Skin of body (tissue), 2 donors: ENCODE results near the gene GLDC. TPM values are rescaled to one million over a fixed set of nuclear protein-coding genes. Genes with fewer than 3 reads are reported as not detected.
"Not testable (repeated sequence)": the region's sequence is repeated elsewhere in the genome, so short reads cannot be mapped to it uniquely, and the experiment has no call there.

Source experiments
- DNase-seq: peaks from one replicate; lab custom pipeline; 2025; lab: John Stamatoyannopoulos, UW
- total RNA-seq: library from RNA; depleted of rRNA; stranded (reverse); fragments of >200 nt; gene quantifications from one replicate; pipeline ENCODE4 v1.2.3, GENCODE V29; 2014

The GLDC gene
- total RNA-seq, 1 donor from 2014 or later = 1.3 TPM

DNA sequence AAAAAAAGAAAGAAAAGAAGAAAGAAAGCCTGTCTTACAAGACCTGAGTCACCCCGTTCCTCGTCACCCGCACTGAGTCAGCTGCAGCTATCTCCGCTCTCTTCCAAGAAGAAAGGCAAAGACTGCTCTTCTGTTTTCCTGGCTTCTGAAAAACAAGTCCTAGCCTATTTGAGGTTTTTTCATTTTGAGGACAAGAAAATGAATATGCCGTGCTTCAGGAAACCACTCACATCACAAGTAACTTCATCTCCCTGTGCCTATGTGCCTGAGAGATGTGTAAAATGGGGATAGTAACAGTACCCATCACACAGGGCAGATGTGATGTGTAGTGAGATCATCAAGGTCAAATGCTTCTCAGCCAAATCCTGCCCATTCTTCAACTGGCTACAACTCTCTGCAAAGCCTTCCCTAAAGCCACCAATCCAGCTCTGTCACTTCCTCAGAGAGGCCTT, 78.4 kb downstream of the GLDC start:
- no peak for DNase-seq

- no peak for DNase-seq
Measured at GRCh38 chr9:6566409-6567139, 79.0 kb downstream of the GLDC start.

- DNase-seq = no peak
Measured at GRCh38 chr9:6565312-6565711, 80.2 kb downstream of the GLDC start.

DNA sequence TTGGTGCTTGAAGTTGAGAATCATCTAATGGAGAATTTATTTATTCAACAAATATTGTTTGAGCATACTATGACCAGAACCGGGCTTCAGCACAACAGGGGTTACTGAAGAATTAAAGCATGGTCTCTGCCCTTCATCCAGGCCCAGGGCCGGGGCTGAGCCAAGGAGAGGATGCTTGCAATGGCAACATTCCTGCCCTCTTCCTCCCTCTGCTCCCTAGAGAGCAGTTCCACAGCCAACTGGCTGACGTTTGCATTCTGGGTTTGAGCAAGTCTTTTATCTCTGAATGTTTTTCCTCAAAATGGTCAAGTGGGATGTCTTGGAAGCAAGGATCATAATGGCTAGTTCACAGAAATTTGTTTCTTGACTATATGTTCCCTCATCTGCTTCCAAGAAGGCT, 80.7 kb downstream of the GLDC start:
- DNase-seq = no peak

DNA sequence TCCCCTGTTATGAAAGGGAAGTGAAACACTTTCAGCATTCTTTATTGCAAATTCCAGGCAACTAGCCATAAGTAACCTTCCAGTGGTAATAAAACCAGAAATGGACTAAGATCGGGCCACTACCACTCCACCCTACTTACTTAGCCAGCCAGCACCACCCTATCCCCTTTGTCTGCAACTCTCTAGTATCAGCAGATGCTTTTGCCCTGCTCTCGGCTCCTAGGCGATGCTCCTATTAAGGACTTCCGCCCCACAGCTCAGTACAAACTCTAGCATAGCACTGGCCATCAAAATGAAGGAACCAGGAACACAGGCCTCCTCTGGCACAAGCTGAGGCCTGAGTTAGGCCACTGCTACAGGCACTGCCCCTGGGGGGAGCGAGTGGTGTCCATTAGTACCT, 81.2 kb downstream of the GLDC start:
- no peak for DNase-seq

GRCh38 chr9:6562871-6563430, 82.6 kb downstream of the GLDC start:
- no peak for DNase-seq

- no peak for DNase-seq
Measured at GRCh38 chr9:6562201-6562600, 83.3 kb downstream of the GLDC start.

DNA sequence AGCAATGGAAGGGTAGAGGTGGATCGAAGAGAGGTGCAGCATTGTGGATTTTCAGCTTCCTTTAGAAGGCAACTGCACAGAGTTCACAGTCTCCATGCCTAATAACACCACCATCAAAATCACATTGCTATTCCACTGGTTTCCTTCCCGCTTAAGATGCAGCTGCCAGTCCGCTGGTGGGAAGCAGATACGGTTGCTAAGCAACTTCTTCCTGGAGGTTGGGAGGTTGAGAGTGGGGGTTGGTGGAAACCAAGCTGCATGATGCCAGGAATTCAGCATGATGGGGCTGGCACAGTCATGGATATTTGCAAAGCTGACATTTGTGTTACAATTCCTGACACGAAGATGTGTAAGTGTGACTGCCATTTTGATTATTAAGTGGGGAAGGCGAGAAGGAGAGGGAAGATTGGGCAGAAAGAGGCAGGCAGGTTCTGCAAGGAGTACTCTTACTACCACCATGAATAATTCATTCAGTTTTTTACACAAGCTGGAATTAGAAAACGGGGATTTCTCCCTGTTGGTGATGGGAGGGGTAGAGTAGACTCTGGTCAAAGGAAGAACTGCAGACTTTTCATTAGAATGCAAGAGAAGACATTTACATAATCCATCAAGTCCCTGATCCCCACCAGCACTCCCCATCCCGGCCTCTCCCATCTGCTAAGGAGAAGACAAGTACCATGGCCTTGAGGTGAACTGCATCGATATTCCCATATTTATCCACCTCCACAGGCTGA, 87.5 kb downstream of the GLDC start:
- DNase-seq = no peak

GRCh38 chr9:6553866-6554265, 91.7 kb downstream of the GLDC start:
- no peak for DNase-seq

GRCh38 chr9:6552498-6553121, 92.9 kb downstream of the GLDC start:
- no peak for DNase-seq

GRCh38 chr9:6552033-6552432, 93.5 kb downstream of the GLDC start:
- DNase-seq = no peak

DNA sequence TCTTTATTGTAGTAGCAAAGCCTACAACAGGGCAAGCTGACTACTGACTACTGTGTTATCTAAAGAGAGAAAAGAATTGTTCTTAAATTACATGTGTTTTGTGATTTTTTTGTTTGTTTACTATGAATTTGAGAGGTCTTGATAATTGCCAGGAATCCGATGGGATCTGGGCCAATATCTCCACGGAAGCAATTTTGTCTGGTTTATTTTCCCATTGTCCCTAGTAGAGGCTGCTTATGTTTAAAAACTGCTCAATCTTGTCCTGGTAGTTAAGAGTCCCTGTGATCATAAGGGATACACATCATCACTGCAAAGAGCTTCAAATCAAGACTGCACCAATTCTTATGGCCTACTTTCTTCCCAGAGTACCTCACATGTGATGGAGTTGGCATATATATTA, 94.4 kb downstream of the GLDC start:
- no peak for DNase-seq

DNA sequence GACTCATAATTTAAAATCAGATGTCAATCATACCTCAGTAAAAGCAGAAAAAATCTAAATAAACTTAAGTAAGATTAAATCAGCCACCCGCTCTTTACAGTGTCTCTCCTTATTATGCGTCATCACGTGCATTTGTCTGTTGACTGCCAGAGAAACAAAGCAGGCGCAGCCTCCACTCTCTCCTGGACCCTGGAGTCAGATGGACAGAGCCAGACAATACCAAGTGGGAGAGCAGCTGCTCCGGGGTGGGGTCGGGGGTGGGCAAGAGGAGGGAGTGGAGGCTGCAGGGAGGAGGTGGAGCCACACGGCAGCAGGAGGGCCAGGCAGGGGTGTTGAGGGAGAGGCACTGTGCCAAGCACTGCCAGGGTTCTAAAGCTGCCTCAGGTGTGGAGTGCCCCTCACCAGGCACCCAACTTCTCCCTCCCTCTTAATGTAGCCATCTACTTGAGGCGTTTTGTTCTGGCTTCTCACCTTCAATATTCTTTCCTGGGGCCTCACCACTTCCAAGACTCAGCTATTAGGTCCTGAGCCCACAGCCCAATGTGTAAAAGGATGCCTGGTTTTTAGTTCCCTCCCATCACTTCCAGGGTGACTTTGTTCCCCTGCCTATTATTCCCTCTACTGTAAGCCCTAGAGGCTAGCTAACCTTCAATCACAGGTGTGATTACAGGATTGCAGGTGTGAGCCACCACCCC, 96.3 kb downstream of the GLDC start:
- DNase-seq = no peak

- DNase-seq = no peak
Measured at GRCh38 chr9:6545017-6545691, 100.4 kb downstream of the GLDC start.

DNA sequence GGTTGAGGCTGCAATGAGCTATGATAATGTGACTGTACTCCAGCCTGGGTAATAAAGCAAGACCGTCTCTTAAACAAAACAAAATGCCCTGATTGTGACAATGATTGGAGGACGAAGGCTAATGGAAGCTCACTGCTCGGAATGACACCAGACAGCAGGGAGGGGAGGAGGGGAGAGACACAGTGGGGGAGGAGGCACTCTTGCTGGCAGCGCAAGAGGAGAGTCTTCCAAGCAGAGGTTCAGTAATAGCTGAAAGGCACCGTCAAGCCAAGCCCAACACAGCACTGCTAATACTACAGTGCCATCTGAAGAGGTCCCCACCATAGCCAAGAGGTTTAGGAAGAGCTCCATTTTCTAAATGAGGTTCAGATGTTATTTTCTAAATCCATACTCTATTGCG, 102.3 kb downstream of the GLDC start:
- no peak for DNase-seq

DNA sequence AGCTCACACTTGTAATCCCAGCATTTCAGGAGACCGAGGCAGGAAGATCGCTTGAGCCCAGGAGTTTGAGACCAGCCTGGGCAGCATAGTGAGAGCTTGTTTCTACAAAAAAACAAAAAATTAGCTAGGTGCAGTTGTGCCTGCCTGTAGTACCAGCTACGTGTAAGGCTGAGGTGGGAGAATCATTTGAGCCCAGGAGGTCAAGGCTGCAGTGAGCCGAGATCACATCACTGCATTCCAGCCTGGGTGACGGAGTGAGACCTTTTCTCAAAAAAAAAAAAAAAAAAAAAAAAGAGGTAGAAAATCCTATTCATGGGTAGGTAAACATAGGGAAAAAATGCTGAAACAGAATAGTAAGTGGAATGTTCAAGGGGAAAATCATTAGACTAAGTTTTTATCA, 102.9 kb downstream of the GLDC start:
- not testable (repeated sequence) for DNase-seq

GRCh38 chr9:6538666-6539071, 106.9 kb downstream of the GLDC start:
- DNase-seq = no peak

GRCh38 chr9:6535594-6535993, 109.9 kb downstream of the GLDC start:
- DNase-seq = no peak

- DNase-seq = no peak
Measured at GRCh38 chr9:6525326-6526045, 120.0 kb downstream of the GLDC start.

DNA sequence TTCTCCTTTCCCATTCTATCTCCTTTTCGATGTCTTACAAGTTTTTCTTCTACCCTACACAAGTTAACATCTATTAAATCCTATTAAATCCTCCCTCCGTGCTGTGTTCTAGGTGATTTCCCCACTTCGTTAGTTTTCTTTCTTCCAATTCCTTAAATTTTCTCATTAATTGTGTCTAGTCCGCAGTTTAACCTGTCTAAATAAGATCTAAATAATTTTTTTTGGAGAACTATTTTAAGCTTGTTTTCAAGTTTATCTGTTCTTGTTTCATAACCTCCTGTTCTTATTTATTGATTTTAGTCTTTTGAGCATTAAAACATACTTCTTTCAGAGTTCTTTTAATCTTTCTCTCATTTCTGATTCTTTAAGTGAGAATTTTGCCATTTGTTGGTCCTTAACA, 123.3 kb downstream of the GLDC start:
- DNase-seq = no peak
